CD8-positive, alpha-beta memory T cell (primary cell): ENCODE measurements around the gene LNP1. TPM values are rescaled to one million over a fixed set of nuclear protein-coding genes. Genes with fewer than 3 reads are reported as not detected.

Source experiments
- CTCF ChIA-PET: fragments of 350-600 bp; sonication (Branson Sonifier 250); formaldehyde crosslinking; loops from one replicate; lab custom pipeline; 2021; ENCODE audit warnings: antibody characterized with exemption; lab: Charles Lee
- POLR2A ChIA-PET: fragments of 350-600 bp; sonication (Branson Sonifier 250); formaldehyde crosslinking; loops from one replicate; lab custom pipeline; 2021; ENCODE audit warnings: antibody characterized with exemption; lab: Charles Lee
- DNase-seq, 5 donors: peaks; one replicate each; pipeline versions ENCODE4 v3.0.0 to v3.0.0-alpha.2; 2020 to 2022; ENCODE audit warnings: mixed read lengths in 1 of 5
- H3K27ac ChIP-seq: one replicate; pipeline ENCODE4 v1.7.0; 2013; ENCODE audit warnings: low read depth, mild to moderate bottlenecking, low read length, moderate library complexity
- H3K27me3 ChIP-seq: 2 replicates; pipeline ENCODE4 v1.7.0; 2013; ENCODE audit warnings: low read length, mild to moderate bottlenecking; ENCODE audit not compliant: insufficient read depth, poor library complexity, severe bottlenecking
- H3K36me3 ChIP-seq: 2 replicates; pipeline ENCODE4 v1.7.0; 2013; ENCODE audit warnings: mild to moderate bottlenecking, low read length, moderate library complexity; ENCODE audit not compliant: insufficient read depth
- H3K4me1 ChIP-seq: 2 replicates; pipeline ENCODE4 v1.7.0; 2013; ENCODE audit warnings: mild to moderate bottlenecking, low read length, moderate library complexity; ENCODE audit not compliant: insufficient read depth
- H3K4me3 ChIP-seq: 2 replicates; pipeline ENCODE4 v1.7.0; 2013; ENCODE audit warnings: mild to moderate bottlenecking, low read length
- H3K9me3 ChIP-seq: 2 replicates; pipeline ENCODE4 v1.7.0; 2013; ENCODE audit warnings: mild to moderate bottlenecking, low read length
- H3K27ac Mint-ChIP-seq, 8 donors: one replicate each; pipeline ENCODE4 v1.8.0; 2020 to 2021; ENCODE audit warnings: mixed read lengths in 8 of 8, mild to moderate bottlenecking in 6 of 8, inconsistent platforms in 3 of 8, moderate library complexity in 3 of 8
- H3K27me3 Mint-ChIP-seq, 2 donors: one replicate each; pipeline ENCODE4 v1.8.0; 2020 to 2021; ENCODE audit warnings: mixed read lengths in 2 of 2, mild to moderate bottlenecking in 1 of 2, moderate library complexity in 1 of 2
- H3K36me3 Mint-ChIP-seq, 3 donors: one replicate each; pipeline ENCODE4 v1.8.0; 2020 to 2021; ENCODE audit warnings: mixed read lengths in 3 of 3, inconsistent platforms in 1 of 3, mild to moderate bottlenecking in 1 of 3
- H3K4me1 Mint-ChIP-seq, 3 donors: one replicate each; pipeline ENCODE4 v1.8.0; 2020 to 2021; ENCODE audit warnings: mixed read lengths in 3 of 3, inconsistent platforms in 1 of 3, mild to moderate bottlenecking in 1 of 3
- H3K4me3 Mint-ChIP-seq, 7 donors: one replicate each; pipeline ENCODE4 v1.8.0; 2020 to 2021; ENCODE audit warnings: mixed read lengths in 7 of 7, mild to moderate bottlenecking in 6 of 7, moderate library complexity in 4 of 7, inconsistent platforms in 2 of 7
- H3K9me3 Mint-ChIP-seq, 5 donors: one replicate each; pipeline ENCODE4 v1.8.0; 2020 to 2022; ENCODE audit warnings: mixed read lengths in 5 of 5, mild to moderate bottlenecking in 3 of 5, moderate library complexity in 2 of 5, inconsistent platforms in 1 of 5
- polyA plus RNA-seq: library from polyadenylated mRNA; unstranded; fragments of 300-500 nt; fragmentation: Illumina TruSeq; gene quantifications from one replicate; pipeline ENCODE4 v1.2.3, GENCODE V29; 2021
- total RNA-seq, 2 experiments: library from RNA; stranded (reverse); gene quantifications; one replicate each; pipeline ENCODE4 v1.2.3, GENCODE V29; 2021

The LNP1 gene
- total and polyA plus RNA-seq, 3 experiments from 2014 or later = 0.71 to 1.6 (median 1.5) TPM

- Mint-ChIP-seq H3K36me3 (no peaks in the 10 kb centered on the region), H3K27ac (peak within 1 kb of the TSS in 5 of 8 donors; percentile 64 to 94 (median 76)), H3K4me3 (peak within 1 kb of the TSS; percentile 84 to 94 (median 86)), H3K9me3 (peaks cover 0 to 2% (median 0%) of the 10 kb centered on the region in 5 donors), H3K27me3 (peaks cover 16 to 21% of the 10 kb centered on the region in 2 donors), H3K4me1 (peaks cover 12 to 16% (median 13%) of the 10 kb centered on the region in 3 donors)
- no peaks in the 10 kb centered on the region for H3K36me3 ChIP-seq
- DNase-seq = peak; percentile 53 to 81 (median 70)
- no peaks in the 10 kb centered on the region for H3K9me3 ChIP-seq
- ChIA-PET CTCF (interaction anchor here (1.0 to 1.3 kb wide), 2 partner anchors 22 to 29 kb away, joined by 3 to 4 read pairs; no protein-coding TSS in a partner anchor), POLR2A (no interaction called here)
- peaks cover 5% of the 10 kb centered on the region for H3K27me3 ChIP-seq
- peaks cover 11% of the 10 kb centered on the region for H3K4me1 ChIP-seq
- peak within 1 kb of the TSS; percentile 61 for H3K4me3 ChIP-seq
- no peak within 1 kb of the TSS for H3K27ac ChIP-seq
Measured at GRCh38 chr3:100492059-100493006, 91.0 kb downstream of the LNP1 start, which contains the start of gene TMEM45A. TMEM45A (plus strand) TSS chr3:100492619; CDS start chr3:100555212, 62,593 bp downstream.

GRCh38 chr3:100496711-100497261, 95.4 kb downstream of the LNP1 start:
- Mint-ChIP-seq H3K4me1 (peaks cover 10 to 13% (median 11%) of the 10 kb centered on the region in 3 donors), H3K4me3 (no peak overlapping the region), H3K27me3 (peaks cover 20 to 22% of the 10 kb centered on the region in 2 donors), H3K9me3 (peaks cover 0 to 2% (median 0%) of the 10 kb centered on the region in 5 donors), H3K27ac (no peak overlapping the region), H3K36me3 (no peaks in the 10 kb centered on the region)
- peaks cover 11% of the 10 kb centered on the region for H3K4me1 ChIP-seq
- H3K9me3 ChIP-seq = no peaks in the 10 kb centered on the region
- H3K4me3 ChIP-seq = no peak overlapping the region
- no peak for DNase-seq
- ChIA-PET CTCF (no interaction called here), POLR2A (no interaction called here)
- H3K36me3 ChIP-seq = no peaks in the 10 kb centered on the region
- H3K27me3 ChIP-seq = peaks cover 5% of the 10 kb centered on the region
- H3K27ac ChIP-seq = no peak overlapping the region

GRCh38 chr3:100499651-100500050, 98.3 kb downstream of the LNP1 start:
- POLR2A ChIA-PET = no interaction called here

GRCh38 chr3:100500320-100500880, 99.1 kb downstream of the LNP1 start:
- H3K4me1 ChIP-seq = no peaks in the 10 kb centered on the region
- DNase-seq = no peak
- H3K9me3 ChIP-seq = no peaks in the 10 kb centered on the region
- no peaks in the 10 kb centered on the region for H3K9me3 Mint-ChIP-seq
- H3K4me3 ChIP-seq = no peak overlapping the region
- H3K4me1 Mint-ChIP-seq = no peaks in the 10 kb centered on the region
- peaks cover 20 to 38% of the 10 kb centered on the region in 2 donors for H3K27me3 Mint-ChIP-seq
- no peak overlapping the region for H3K4me3 Mint-ChIP-seq
- no peak overlapping the region for H3K27ac ChIP-seq
- H3K36me3 Mint-ChIP-seq = peaks cover 0 to 2% (median 0%) of the 10 kb centered on the region in 3 donors
- CTCF ChIA-PET = no interaction called here
- H3K27ac Mint-ChIP-seq = no peak overlapping the region
- POLR2A ChIA-PET = no interaction called here
- no peaks in the 10 kb centered on the region for H3K27me3 ChIP-seq
- no peaks in the 10 kb centered on the region for H3K36me3 ChIP-seq

More at GRCh38 chr3:100499651-100500050, 98.3 kb downstream of the LNP1 start:
- H3K27ac ChIP-seq = no peak overlapping the region
- DNase-seq = no peak
- no peaks in the 10 kb centered on the region for H3K4me1 ChIP-seq
- H3K36me3 ChIP-seq = no peaks in the 10 kb centered on the region
- Mint-ChIP-seq H3K36me3 (peaks cover 0 to 2% (median 0%) of the 10 kb centered on the region in 3 donors), H3K4me1 (no peaks in the 10 kb centered on the region), H3K27ac (no peak overlapping the region), H3K4me3 (no peak overlapping the region), H3K9me3 (peaks cover 0 to 2% (median 0%) of the 10 kb centered on the region in 5 donors), H3K27me3 (peaks cover 20 to 39% of the 10 kb centered on the region in 2 donors)
- H3K27me3 ChIP-seq = peaks cover 3% of the 10 kb centered on the region
- no peak overlapping the region for H3K4me3 ChIP-seq
- CTCF ChIA-PET = no interaction called here
- no peaks in the 10 kb centered on the region for H3K9me3 ChIP-seq

- Histone ChIP-seq H3K27ac (no peak overlapping the region), H3K36me3 (no peaks in the 10 kb centered on the region), H3K27me3 (no peaks in the 10 kb centered on the region), H3K4me1 (no peaks in the 10 kb centered on the region), H3K9me3 (no peaks in the 10 kb centered on the region), H3K4me3 (no peak overlapping the region)
- Mint-ChIP-seq H3K4me1 (no peaks in the 10 kb centered on the region), H3K27me3 (peaks cover 22 to 59% of the 10 kb centered on the region in 2 donors), H3K4me3 (no peak overlapping the region), H3K9me3 (peaks cover 0 to 2% (median 0%) of the 10 kb centered on the region in 5 donors), H3K36me3 (peaks cover 0 to 2% (median 0%) of the 10 kb centered on the region in 3 donors), H3K27ac (no peak overlapping the region)
- no peak for DNase-seq
- ChIA-PET CTCF (no interaction called here), POLR2A (no interaction called here)
Measured at GRCh38 chr3:100503448-100503847, 102.1 kb downstream of the LNP1 start.

Other genes with a start within 250 kb of the LNP1 start
- 10 to 100 TPM; 21.0 to 23.1 TPM for gene TBC1D23, start 140.5 kb upstream of the LNP1 start, total RNA-seq
- gene TBC1D23, start 140.5 kb upstream of the LNP1 start, polyA plus RNA-seq = 21.9 TPM
- 10 to 100 TPM; 81.9 to 83.0 TPM for gene NIT2, start 66.8 kb upstream of the LNP1 start, total RNA-seq
- gene NIT2, start 66.8 kb upstream of the LNP1 start, polyA plus RNA-seq = 44.1 TPM
- 10 to 100 TPM; 63.5 to 64.5 TPM for gene TOMM70, start 450 bp upstream of the LNP1 start, total RNA-seq
- gene TOMM70, start 450 bp upstream of the LNP1 start, polyA plus RNA-seq = 21.7 TPM
- gene TMEM45A, start 91.1 kb downstream of the LNP1 start, total RNA-seq = under 1 TPM; 0.44 to 0.50 TPM
- gene TMEM45A, start 91.1 kb downstream of the LNP1 start, polyA plus RNA-seq = not detected
- gene ADGRG7, start 208.1 kb downstream of the LNP1 start, total RNA-seq = not detected
- gene ADGRG7, start 208.1 kb downstream of the LNP1 start, polyA plus RNA-seq = not detected